Measurements from ENCODE around the gene SLC22A3.
A peak's percentile ranks its signal among the peaks of the same experiment; 100 is the strongest.

DNA sequence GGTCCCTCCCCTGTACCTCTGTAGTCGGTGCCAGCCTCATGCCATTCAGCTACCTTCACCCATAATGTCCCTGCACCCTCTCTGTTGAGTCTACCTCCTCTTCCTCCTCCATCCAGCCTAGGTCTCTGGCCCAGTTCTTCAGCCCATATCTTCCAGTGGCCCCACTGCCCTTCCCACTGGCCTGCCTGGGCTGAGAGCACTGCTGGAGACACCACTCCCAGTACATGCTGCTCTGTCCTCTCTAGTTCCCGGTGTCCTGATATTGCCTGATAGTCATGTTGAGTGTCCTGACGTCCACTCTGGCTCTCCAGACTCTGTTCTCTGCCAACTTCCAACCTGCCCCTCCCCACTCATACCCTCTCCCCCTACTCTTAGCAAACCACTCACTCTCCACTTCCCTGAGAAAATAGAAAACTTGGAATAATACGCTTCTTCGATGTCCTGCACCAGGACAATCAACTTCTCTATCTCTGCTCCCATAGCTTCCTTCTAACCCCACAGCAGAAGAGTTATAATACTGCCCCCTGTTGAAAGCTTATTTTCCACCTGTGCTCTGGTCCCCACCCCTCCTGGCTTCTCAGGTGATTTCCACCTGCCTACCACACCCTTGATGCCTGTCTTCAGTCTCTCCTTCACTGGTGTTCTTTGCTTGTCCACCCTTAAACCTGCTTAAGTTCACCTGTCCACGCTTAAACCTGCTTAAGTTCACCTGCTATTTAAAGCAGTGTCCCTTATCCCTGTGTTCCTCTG lies 19.8 kb downstream of the SLC22A3 start:
- TF ChIP-seq, protein P1, sequence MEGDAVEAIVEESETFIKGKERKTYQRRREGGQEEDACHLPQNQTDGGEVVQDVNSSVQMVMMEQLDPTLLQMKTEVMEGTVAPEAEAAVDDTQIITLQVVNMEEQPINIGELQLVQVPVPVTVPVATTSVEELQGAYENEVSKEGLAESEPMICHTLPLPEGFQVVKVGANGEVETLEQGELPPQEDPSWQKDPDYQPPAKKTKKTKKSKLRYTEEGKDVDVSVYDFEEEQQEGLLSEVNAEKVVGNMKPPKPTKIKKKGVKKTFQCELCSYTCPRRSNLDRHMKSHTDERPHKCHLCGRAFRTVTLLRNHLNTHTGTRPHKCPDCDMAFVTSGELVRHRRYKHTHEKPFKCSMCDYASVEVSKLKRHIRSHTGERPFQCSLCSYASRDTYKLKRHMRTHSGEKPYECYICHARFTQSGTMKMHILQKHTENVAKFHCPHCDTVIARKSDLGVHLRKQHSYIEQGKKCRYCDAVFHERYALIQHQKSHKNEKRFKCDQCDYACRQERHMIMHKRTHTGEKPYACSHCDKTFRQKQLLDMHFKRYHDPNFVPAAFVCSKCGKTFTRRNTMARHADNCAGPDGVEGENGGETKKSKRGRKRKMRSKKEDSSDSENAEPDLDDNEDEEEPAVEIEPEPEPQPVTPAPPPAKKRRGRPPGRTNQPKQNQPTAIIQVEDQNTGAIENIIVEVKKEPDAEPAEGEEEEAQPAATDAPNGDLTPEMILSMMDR (IDR thresholded peaks at IDR 0.05): 0 out of 2 replicates have a peak, but pooled peaks have one; percentile 6
- no peak for TF ChIP-seq ZFX (IDR thresholded peaks at IDR 0.05; ENCODE audit: borderline replicate concordance)
